Endothelial cell of umbilical vein (primary cell): ENCODE measurements around the gene RNU6-9. TPM values are rescaled to one million over a fixed set of nuclear protein-coding genes. Genes with fewer than 3 reads are reported as not detected.

ENCODE experiments used
- BruUV-seq: library from RNA; stranded (reverse); fragments of 400-500 nt; replicated peaks from 2 replicates; lab custom pipeline; 2021; lab: Mats Ljungman, UMichigan
- CTCF ChIA-PET: fragments of 300-600, 350-600 bp; sonication (Branson Sonifier 250); formaldehyde crosslinking; loops from one replicate; lab custom pipeline; 2021; ENCODE audit warnings: antibody characterized with exemption, inconsistent platforms; lab: Charles Lee
- POLR2A ChIA-PET: fragments of 300-600, 350-600 bp; sonication (Branson Sonifier 250); formaldehyde crosslinking; loops from one replicate; lab custom pipeline; 2021; ENCODE audit warnings: antibody characterized with exemption, inconsistent platforms; lab: Charles Lee
- DNase-seq: peaks from one replicate; pipeline ENCODE4 v3.0.0-alpha.2; 2011; ENCODE audit warnings: low read depth, low spot score
- FAIRE-seq: peaks from 2 replicates; lab custom pipeline; 2011; peaks lifted over from hg19 to GRCh38; lab: Jason Lieb, UNC
- H2AFZ ChIP-seq: 2 replicates; pipeline ENCODE4 v1.6.0; 2012; ENCODE audit warnings: low read depth, low read length, control low read depth, inconsistent platforms
- H3K27ac ChIP-seq: 2 replicates; pipeline ENCODE4 v1.5.1; 2011; ENCODE audit warnings: low read depth, mild to moderate bottlenecking, control low read depth, low read length, moderate library complexity; ENCODE audit not compliant: insufficient read depth
- H3K27me3 ChIP-seq, 2 experiments: 2 replicates each; pipeline versions ENCODE4 v1.6.0 to v1.6.1; 2011; ENCODE audit warnings: low read length in 2 of 2, mixed read lengths in 1 of 2; ENCODE audit not compliant: control insufficient read depth in 2 of 2, insufficient read depth in 2 of 2
- H3K36me3 ChIP-seq, 2 experiments: 2 replicates in 1 of 2; 3 replicates in 1 of 2; pipeline ENCODE4 v1.5.1; 2011; ENCODE audit warnings: low read length in 2 of 2, mild to moderate bottlenecking in 1 of 2, moderate library complexity in 1 of 2; ENCODE audit not compliant: control insufficient read depth in 2 of 2, insufficient read depth in 2 of 2; ENCODE audit errors: extremely low read depth in 1 of 2
- H3K4me1 ChIP-seq: 3 replicates; pipeline ENCODE4 v1.5.1; 2011; ENCODE audit warnings: mild to moderate bottlenecking, low read length; ENCODE audit not compliant: control insufficient read depth, insufficient read depth; ENCODE audit errors: extremely low read depth
- H3K4me2 ChIP-seq: 2 replicates; pipeline ENCODE4 v1.6.1; 2011; ENCODE audit warnings: low read length, control low read depth, mixed read lengths; ENCODE audit not compliant: insufficient read depth
- H3K4me3 ChIP-seq, 3 experiments: fragments of 200-600 bp in 1 of 3; sonication (generic), shearing (Covaris generic) in 1 of 3; replicated peaks in 1 of 3; 2 replicates each; pipeline ENCODE4 v1.5.1; 2011 to 2016; ENCODE audit warnings: control low read depth in 3 of 3, low read length in 3 of 3, mild to moderate bottlenecking in 2 of 3, inconsistent platforms in 1 of 3, low read depth in 1 of 3, moderate library complexity in 1 of 3; ENCODE audit not compliant: insufficient read depth in 1 of 3
- H3K79me2 ChIP-seq: 2 replicates; pipeline ENCODE4 v1.6.0; 2012; ENCODE audit warnings: low read length, inconsistent platforms; ENCODE audit not compliant: control insufficient read depth, insufficient read depth
- H3K9ac ChIP-seq: replicated peaks from 2 replicates; pipeline ENCODE3; 2011; ENCODE audit warnings: low read length, control low read depth; ENCODE audit not compliant: insufficient read depth; ENCODE audit errors: extremely low read depth
- H3K9me1 ChIP-seq: replicated peaks from 3 replicates; pipeline ENCODE4 v1.6.0; 2011; ENCODE audit warnings: mild to moderate bottlenecking, low read length; ENCODE audit not compliant: control insufficient read depth, insufficient read depth; ENCODE audit errors: extremely low read depth
- H3K9me3 ChIP-seq: replicated peaks from 2 replicates; pipeline ENCODE4 v1.5.1; 2012; ENCODE audit warnings: low read length, inconsistent platforms; ENCODE audit not compliant: control insufficient read depth, insufficient read depth
- H4K20me1 ChIP-seq: replicated peaks from 2 replicates; pipeline ENCODE3; 2011; ENCODE audit warnings: mild to moderate bottlenecking, low read length; ENCODE audit not compliant: control insufficient read depth, insufficient read depth; ENCODE audit errors: extremely low read depth
- CTCF ChIP-seq, 2 donors: IDR thresholded peaks; 1 replicate in 1 of 2; 2 replicates in 1 of 2; pipeline ENCODE4 v1.5.1; 2011; ENCODE audit warnings: low read length in 2 of 2, mild to moderate bottlenecking in 2 of 2, moderate library complexity in 2 of 2, control low read depth in 1 of 2, inconsistent platforms in 1 of 2, low read depth in 1 of 2; ENCODE audit not compliant: insufficient read depth in 1 of 2; ENCODE audit errors: extremely low read depth in 1 of 2
- EZH2 ChIP-seq: IDR thresholded peaks from 2 replicates; pipeline ENCODE4 v1.6.1; 2012; ENCODE audit warnings: borderline replicate concordance, low read depth, mild to moderate bottlenecking, moderate library complexity, low read length, inconsistent platforms; ENCODE audit not compliant: severe bottlenecking
- FOS ChIP-seq: IDR thresholded peaks from 2 replicates; pipeline ENCODE4 v1.6.1; 2011; ENCODE audit warnings: mild to moderate bottlenecking, low read length, moderate library complexity, borderline replicate concordance; ENCODE audit not compliant: insufficient read depth
- GATA2 ChIP-seq: IDR thresholded peaks from 2 replicates; pipeline ENCODE4 v1.7.0; 2011; ENCODE audit warnings: low read depth, mild to moderate bottlenecking, moderate library complexity, mixed read lengths, low read length; ENCODE audit not compliant: insufficient read length, insufficient read depth
- JUN ChIP-seq: IDR thresholded peaks from 2 replicates; pipeline ENCODE4 v1.6.1; 2011; ENCODE audit warnings: borderline replicate concordance, low read depth; ENCODE audit not compliant: insufficient read length, insufficient read depth
- MAX ChIP-seq: IDR thresholded peaks from 2 replicates; pipeline ENCODE4 v1.6.1; 2011; ENCODE audit not compliant: insufficient read depth, insufficient read length
- MYC ChIP-seq: IDR thresholded peaks from one replicate; pipeline ENCODE4 v1.6.1; 2011; ENCODE audit warnings: mild to moderate bottlenecking, low read depth, low read length
- POLR2A ChIP-seq: IDR thresholded peaks from 2 replicates; pipeline ENCODE4 v1.6.1; 2012; ENCODE audit warnings: low read depth, mild to moderate bottlenecking, control low read depth, low read length
- POLR2AphosphoS5 ChIP-seq: IDR thresholded peaks from 2 replicates; pipeline ENCODE4 v1.6.1; 2012; ENCODE audit warnings: low read depth, mild to moderate bottlenecking, control low read depth, low read length, moderate library complexity; ENCODE audit not compliant: insufficient read depth
- dilution Hi-C: fragments of 300-500 bp; cut with MboI; formaldehyde crosslinking; loops from one replicate; pipeline ENCODE4 v1.15.0; 2019; ENCODE audit warnings: low sequenced_read_pairs; ENCODE audit not compliant: extremely low pct_ligation_motif_present
- intact Hi-C: fragments of 100-400 bp; cut with micrococcal nuclease; formaldehyde crosslinking; loops from one replicate; pipeline ENCODE4 v1.10.0; 2022
- polyA plus RNA-seq, 4 experiments: library from polyadenylated mRNA; depleted of rRNA in 3 of 4; stranded (reverse) in 3 of 4; unstranded in 1 of 4; fragments of >200 nt; gene quantifications; 2 replicates each; pipeline versions ENCODE4 v1.2.1 to v1.2.3, GENCODE V29; 2011 to 2012; ENCODE audit warnings: missing spikeins in 1 of 4
- total RNA-seq: library from RNA; stranded (reverse); gene quantifications from 2 replicates; pipeline ENCODE4 v1.2.3, GENCODE V29; 2021

Gene RNU6-9
- total and polyA plus RNA-seq, 2 donors (not counting 3 experiments of a cell fraction or from before 2014, with no cell fraction given) = not detected

DNA sequence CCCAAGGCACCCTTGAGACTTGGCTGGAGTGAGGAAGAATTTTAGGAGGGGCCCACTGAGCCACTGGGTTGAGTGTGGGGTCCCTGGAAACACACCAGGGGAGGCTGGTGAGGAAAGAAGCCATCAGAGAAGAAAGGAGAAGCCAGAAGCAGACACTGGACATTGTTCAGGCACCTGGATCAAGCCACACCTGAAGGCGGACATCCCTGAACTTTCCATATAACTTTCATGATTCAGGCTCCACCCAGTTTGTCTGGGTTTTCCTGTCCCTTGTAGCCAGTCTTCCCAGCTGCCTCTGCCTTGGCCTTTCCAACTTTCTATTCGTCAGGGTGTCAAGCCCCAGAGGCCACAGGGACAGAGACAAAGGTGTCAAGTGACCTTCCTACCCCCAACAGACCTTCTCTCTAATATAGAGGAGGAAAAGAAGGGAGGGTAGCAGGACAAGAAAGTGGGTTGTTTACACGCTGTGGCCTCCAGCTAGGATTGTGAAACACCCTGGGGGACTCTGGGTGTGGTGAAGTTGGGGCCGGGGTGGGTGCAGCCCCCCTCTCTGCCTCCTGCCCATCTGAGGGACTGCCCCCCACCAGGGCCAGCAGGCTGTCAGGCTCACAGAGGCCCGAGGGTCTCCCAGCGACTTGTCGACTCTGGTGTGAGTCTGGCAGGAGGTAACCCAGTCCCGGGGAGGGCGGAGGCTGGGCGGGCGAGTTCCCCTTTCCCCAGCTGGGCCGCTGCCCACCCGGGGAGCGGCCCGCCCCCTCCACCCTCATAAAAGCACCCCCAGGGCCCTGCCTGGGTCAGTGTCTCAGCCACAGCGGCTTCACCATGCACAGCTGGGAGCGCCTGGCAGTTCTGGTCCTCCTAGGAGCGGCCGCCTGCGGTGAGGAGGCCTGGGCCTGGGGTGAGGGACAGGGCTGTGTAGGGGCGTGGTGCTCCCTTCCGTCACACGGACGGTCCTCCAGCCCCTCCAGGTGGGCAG is 34.1 kb upstream of the RNU6-9 start, which contains the start of gene CFD:
CFD (plus strand) TSS at position 797 of the 976 bp plus-strand sequence; CDS start at position 823, 26 bp downstream.
- FAIRE-seq (no peak), DNase-seq (no peak)
- no peak for TF ChIP-seq JUN
- no peak for TF ChIP-seq GATA2
- TF ChIP-seq FOS = no peak
- CTCF ChIA-PET = interaction anchor here (1.1 to 2.2 kb wide), 2 partner anchors 11 to 125 kb away, joined by 3 to 9 read pairs; partner anchors contain the start of gene WDR18
- Histone ChIP-seq H3K4me3 (no peak within 1 kb of the TSS), H3K9ac (no peak within 1 kb of the TSS), H3K4me2 (peak within 1 kb of the TSS; percentile 1), H3K36me3 (no peaks in the 10 kb centered on the region), H3K27me3 (peaks cover 0 to 2% of the 10 kb centered on the region in 2 experiments), H4K20me1 (no peaks in the 10 kb centered on the region), H3K27ac (no peak within 1 kb of the TSS), H3K9me3 (no peaks in the 10 kb centered on the region), H3K9me1 (no peaks in the 10 kb centered on the region), H3K79me2 (no peaks in the 10 kb centered on the region), H3K4me1 (no peaks in the 10 kb centered on the region), H2AFZ (peak within 1 kb of the TSS; percentile 1)
- dilution Hi-C loops = no loop called here
- intact Hi-C loops = no loop called here
- BruUV-seq = no TSS peak
- POLR2A ChIA-PET = no interaction called here

DNA sequence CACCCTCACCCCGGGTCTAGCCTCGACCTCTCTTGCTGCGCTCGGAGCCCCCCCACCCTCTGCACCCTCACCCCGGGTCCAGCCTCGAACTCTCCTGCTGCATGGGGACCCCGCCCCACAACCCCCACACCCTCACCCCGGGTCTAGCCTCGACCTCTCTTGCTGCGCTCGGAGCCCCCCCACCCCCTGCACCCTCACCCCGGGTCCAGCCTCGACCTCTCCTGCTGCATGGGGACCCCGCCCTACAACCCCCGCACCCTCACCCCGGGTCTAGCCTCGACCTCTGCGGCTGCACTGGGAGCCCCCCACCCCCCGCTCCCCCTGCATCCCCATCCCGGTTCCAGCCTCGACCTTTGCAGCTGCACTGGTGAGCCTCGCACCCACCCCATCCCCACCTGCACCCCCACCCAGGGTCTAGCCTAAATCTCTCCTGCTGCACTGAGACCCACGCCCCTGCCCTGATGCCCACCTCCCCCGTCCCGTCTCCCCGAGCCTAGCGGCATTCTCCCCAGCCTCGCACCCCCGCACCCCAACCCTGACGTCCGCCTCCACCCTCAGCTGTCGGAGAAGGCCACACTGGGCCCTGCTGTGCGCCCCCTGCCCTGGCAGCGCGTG is 32.0 kb upstream of the RNU6-9 start:
- Histone ChIP-seq H3K4me1 (no peaks in the 10 kb centered on the region), H3K9me3 (no peaks in the 10 kb centered on the region), H4K20me1 (no peaks in the 10 kb centered on the region), H3K4me3 (no peak overlapping the region), H3K79me2 (no peaks in the 10 kb centered on the region), H3K4me2 (no peak overlapping the region), H3K9me1 (no peaks in the 10 kb centered on the region), H3K9ac (no peak overlapping the region), H2AFZ (no peak overlapping the region), H3K27me3 (peaks cover 0 to 2% of the 10 kb centered on the region in 2 experiments), H3K27ac (no peak overlapping the region), H3K36me3 (no peaks in the 10 kb centered on the region)
- BruUV-seq = no TSS peak
- TF ChIP-seq GATA2 (no peak), JUN (no peak), EZH2 (no peak), CTCF (IDR thresholded peaks at IDR 0.05; ENCODE audit: extremely low read depth in 1 of 2, insufficient read depth in 1 of 2, low read depth in 1 of 2, low read length in 2 of 2) (no peak), MYC (no peak), POLR2A (no peak), MAX (no peak), POLR2AphosphoS5 (no peak), FOS (no peak)
- dilution Hi-C loops (no loop called here), intact Hi-C loops (no loop called here)
- POLR2A ChIA-PET = no interaction called here
- CTCF ChIA-PET = no interaction called here
- DNase-seq = no peak
- no peak for FAIRE-seq
